Measurements from ENCODE around the gene ZNF764.
"Not testable (repeated sequence)": the region's sequence is repeated elsewhere in the genome, so short reads cannot be mapped to it uniquely, and the experiment has no call there.

ZNF764 gene

DNA sequence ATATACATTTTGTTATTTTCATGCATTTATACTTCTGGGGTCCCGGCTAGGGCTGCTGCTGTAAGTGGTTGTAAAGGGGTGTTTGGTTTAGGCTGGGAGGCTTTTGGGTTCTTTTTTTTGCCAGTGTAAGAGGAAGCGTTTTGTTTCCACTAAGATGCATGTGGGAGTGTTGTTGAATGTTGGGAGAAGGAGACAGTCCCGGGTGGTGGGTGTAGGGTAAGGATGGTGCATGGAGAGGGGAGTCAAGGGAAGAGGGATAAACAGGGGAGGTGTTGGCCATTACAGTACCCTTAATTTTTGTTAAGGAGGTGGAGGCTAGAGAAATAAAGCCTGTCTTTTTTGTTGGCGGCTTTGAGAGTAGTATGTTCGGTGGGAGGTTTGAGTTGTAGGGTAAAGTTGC, 15.1 kb downstream of the ZNF764 start:
- DNase-seq, result no peak

DNA sequence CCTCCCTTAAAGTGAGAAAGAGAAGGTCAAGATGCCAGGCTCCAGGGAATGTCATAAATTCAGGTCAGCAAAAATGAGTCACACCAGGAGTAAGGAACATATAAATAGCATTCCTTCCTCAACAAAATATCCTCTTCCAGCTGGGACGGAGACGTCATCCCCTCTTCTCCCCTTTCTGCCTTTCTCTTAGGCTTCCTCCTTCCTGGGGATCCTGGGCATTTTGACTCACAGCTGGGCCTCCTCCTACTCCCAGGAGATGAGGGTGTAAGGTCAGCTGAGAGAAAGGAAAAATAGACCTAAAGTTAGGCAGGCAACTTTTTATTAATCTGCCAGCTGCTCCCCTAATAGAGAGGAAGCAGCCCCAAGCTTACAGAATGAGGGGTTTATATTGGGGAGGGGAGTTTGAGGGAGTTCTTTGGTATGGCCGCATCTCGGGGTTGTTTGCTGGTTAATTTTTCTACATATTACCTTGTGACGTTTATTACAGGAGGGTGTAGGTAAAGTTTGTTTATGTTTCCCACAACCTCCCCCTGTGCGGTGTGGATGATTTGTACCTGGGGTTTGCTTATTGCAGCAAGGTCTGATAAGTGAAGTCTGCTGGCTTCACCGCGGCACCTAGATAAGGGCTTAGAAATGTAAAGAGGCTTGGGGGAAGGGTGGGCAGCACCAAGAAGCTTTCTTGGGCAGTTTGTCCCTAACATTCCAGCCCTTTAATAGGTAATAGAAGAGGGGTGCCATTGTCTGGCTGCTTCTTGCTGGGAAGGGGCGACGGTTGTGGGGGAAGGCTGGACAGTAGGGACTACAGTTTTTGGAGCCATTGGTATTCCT, 16.5 kb downstream of the ZNF764 start:
- DNase-seq, result no peak

DNA sequence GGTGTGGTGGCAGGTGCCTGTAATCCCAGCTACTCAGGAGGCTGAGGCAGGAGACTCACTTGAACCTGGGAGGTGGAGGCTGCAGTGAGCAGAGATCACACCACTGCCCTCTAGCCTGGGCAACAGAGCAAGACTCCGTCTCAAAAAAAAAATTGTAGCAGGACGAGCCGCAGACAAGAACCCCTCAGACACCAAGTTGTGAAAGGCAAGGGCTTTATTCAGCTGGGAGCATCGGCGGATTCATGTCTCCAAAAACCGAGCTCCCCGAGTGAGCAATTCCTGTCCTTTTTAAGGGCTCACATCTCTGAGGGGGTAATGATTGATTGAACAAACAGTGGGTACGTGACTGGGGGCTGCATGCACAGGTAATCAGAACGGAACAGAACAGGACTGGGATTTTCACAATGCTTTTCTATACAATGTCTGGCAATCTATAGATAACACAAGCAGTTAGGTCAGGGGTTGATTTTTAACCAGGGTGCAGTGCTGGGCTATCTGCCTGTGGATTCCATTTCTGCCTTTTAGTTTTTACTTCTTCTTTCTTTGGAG, 17.2 kb downstream of the ZNF764 start:
- not testable (repeated sequence) for DNase-seq

DNA sequence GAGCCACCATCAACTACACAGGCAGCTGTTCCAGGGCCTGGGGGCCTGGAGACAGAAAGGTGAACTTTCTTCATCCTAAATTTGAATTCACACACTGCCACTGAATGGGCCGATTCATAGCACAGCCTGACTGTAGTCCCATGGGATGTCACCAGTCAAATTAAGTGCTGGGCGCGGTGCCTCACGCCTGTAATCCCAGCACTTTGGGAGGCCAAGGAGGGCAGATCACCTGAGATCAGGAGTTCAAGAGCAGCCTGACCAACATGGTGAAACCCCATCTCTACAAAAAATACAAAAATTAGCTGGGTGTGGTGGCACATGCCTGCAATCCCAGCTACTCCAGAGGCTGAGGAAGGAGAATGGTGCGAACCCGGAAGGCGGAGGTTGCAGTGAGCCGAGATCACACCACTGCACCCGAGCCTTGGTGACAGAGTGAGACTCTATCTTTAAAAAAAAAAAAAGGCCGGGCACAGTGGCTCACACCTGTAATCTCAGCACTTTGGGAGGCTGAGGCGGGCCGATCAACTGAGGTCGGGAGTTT, 18.1 kb downstream of the ZNF764 start:
- DNase-seq, result not testable (repeated sequence)

DNA sequence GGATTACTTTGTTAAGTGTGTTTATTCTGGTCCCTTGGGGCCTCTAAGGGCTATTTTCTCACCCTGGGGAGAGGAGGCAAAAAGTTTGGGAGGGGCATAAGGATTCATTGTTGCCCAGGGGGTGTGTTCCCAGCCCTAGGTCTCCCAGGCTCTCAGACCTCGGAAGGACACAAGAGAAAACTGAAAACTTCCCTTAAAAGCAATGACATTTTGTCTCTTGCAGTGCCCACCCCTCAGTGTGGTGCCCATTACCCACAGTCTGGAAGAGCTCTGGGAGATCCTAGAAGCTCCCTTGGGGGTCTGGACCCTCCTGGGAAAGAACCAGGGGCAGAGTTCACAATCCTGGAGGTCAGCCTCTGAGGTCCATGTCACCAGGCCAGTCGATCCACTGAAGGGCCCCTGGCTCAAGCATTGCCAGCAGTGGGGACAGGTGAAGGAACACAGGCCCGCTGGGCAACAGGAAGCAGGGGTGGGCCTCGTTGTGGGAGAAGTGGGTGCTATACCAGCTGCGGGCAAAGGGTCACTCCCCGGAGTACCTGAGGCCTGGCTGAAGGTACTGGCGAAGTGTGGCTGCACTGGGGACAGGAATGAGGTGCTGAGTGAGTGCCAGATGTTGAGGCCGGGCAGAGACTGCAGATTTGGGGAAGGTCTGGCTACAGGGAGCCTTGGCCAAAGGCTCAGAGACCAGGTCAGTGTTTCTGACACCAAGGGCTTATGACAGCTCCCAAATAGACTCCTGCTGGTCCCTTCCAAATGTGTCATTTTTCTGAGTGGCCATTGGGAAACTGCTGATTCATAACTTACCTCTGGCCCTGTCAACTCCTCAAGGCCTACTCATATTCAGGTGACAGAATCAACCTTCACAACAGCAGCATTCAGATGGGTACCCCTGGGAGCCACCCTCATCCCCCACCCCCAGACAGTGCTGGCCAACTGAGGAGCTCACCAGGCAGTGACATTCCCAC, 18.9 kb downstream of the ZNF764 start:
- no peak for DNase-seq

DNA sequence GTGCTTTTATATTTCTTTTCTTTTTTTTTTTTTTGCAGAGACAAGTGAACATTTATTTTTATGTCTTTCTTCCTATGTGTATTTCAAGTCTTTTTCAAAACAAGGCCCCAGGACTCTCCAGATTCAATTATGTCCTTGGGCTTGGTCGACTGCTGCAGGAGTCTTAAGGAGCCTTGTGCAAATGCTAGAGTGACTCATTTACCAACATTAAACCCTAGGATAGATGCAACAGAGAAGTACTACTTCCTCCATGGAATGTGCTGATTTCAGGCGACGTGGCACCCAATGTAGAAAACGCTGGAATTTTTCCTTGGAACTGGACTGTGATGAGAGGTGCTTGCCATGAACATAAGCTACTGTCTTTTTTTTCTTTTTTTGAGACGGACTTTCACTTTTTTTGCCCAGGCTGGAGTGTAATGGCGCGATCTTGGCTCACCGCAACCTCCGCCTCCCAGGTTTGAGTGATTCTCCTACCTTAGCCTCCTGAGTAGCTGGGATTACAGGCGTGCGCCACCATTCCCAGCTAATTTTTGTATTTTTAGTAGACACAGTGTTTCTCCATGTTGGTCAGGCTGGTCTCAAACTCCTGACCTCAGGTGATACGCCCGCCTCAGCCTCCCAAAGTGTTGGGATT, 21.7 kb downstream of the ZNF764 start:
- DNase-seq, result not testable (repeated sequence)

DNA sequence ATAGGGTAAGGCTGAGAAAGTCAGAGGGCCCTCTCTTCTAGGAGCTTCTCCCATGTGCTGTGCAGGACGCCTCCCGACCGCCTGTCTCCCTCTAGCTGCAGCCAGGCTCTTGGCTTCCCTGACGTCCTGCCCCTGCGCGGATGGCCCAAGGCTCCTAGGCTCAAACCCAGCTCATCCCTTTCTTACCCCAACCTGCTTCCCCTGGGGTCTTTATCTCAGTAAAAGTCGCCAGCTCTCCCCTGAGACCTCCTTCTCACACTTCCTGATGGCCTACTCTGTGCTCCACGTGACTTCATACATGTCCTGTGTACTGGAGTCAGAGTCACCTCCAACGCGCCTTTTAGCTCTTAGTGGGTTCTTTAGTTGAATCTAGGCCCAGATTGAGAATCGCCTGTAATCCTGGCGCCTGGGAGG, 22.4 kb downstream of the ZNF764 start:
- DNase-seq, result peak; percentile 80

DNA sequence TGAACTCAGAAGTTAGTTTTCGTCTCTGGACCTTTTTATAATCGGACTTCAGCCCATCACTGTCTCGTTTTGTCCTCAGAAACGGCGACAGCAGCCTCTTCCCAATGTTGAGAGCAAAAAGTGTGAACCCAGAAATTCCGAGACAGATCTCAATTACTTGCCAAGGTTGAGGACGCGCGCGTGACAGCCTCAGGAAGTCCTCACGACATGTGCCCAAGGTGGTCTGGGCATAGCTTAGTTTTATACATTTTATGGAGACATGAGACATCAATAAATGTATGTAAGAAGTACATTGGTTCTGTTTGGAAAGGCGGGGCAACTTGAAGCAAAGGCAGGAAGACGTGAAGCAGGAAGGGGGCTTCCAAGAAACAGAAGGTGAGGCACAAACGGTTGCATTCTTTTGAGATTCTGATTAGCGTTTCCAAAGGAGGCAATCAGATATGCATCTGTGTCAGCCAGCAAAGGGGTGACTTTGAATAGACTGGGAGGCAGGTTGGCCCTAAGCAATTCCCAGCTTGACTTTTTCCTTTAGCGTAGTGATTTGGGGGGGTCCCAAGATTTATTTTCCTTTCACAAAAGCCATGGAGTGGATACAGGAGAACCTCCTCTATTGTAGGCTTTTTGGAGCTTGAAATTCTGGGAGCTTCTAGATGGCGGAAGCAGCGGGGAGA, 22.9 kb downstream of the ZNF764 start:
- no peak for DNase-seq

DNA sequence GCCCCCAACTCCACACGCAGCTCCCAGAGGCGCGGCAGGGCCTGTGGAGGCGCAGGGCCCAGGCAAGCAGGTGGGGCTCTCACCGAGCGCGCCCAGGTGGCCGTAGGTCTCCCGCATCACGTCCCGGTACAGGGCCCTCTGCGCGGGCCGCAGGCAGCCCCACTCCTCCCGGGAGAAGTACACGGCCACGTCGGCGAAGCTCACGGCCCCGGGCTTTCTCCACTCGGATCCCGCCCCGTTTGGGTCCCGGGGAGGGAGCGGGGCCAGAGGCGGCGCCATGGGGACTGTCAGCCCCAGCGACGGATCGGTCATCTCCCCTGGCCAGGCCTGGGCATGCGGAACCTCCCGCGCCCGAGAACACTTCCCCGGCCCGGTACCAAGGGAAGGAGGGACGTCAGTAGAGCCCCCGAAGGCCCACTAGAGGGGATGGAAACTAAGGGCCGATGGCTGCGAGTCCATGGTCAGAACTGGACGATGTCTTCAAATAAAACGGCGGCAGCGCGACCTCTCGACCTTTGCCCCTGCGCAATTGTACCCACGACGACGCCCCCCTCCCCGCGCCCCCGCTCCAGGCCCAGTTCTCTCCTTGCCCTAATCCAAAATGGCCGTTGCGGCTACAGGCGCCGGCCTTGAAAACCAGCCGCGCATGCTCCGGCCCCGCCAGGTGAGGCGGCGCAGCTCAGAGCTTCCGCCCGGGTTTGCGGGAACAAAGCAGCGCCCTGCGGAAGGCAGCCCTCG, 23.6 kb downstream of the ZNF764 start, which contains the start of gene ZNF747:
TSS of gene ZNF747 (minus strand) at position 491 of the 738 bp plus-strand sequence. CDS start at position 312, 179 bp downstream.
- peak; percentile 89 for DNase-seq

DNA sequence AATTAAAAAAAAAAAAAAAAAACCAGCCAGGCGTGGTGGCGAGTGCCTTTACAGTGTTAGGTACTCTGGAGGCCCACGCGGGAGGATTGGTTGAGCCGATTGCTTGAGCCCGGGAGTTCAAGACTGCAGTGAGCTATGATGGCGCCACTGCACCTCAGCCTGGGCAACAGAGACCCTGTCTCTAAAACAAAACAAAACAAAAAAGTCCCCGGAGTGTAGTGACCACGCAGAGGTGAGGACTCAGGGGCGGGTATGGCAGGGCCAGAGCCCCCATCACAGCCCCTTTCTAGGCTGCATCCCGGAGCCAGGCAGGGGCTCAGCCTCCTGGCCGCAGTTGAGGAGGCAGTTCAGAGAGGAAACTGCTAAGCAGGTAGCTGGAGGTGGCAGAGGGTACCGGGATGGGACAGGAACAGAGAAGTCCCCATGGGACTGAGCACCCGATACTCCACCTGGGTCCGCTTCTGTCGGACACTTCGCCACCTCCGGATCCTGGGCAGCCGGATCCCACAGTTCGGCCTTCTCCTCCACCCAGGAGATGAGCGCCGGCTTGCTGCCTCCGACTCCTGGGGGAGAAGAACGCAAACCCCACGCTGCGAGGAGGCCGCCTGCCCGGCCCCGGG, 24.3 kb downstream of the ZNF764 start:
- DNase-seq, result no peak

DNA sequence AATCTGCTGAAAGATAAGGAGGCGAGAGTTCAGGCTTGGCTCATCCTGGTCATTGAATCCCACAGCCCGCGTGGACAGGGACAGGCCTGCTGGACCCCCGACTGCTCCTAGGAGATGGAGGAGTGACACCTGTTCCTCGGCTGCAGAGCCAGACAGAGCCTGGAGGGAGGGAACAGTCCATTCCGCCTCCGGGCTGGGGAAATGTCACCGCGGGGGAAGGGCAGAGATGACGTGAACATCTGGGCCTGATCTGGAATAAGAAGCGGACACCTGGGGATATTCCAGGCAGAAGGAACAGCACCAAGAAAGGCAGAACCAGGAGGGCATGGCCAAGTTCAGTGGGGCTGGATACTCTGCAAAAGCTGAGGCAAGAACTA, 25.0 kb downstream of the ZNF764 start:
- DNase-seq, result no peak

DNA sequence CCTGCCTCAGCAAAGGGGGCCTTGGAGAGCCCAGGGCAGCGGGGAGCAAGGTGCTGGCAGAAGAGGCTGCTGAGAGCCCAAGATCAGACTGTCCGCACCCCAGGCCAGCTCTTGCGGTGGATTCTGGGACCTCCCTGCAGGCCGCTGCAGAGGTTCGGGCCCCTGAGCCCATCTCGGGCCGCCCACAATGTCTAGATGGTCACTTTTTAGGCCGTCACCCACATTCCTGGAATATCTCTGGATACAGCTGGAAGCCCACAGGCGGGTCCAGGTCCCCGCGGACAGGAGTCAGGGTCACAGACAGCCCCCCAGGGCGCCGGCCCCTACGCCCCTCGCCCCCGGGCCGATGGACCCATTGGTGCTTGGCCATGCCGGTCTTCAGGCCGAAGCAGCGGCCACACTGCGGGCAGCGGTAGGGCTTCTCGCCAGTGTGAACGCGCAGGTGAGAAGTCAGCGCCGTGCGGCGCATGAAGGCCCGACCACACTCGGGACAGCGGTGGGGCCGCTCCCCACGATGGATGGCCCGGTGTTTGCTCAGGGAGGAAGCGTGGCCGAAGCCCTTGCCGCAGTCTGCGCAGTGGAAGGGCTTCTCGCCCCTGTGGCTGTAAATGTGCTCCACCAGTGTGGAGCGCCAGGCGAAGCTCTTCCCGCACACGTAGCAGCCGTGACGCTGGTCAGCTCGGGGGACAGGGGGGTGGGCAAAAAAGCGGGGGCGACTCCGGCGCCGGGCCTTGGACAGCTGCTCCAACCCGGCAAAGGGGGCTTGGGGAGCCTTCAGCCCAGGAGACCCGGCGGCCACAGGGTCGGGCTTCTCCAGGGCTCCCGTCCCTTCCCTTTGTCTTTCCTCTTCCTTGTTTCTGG, 25.7 kb downstream of the ZNF764 start:
- DNase-seq, result no peak

DNA sequence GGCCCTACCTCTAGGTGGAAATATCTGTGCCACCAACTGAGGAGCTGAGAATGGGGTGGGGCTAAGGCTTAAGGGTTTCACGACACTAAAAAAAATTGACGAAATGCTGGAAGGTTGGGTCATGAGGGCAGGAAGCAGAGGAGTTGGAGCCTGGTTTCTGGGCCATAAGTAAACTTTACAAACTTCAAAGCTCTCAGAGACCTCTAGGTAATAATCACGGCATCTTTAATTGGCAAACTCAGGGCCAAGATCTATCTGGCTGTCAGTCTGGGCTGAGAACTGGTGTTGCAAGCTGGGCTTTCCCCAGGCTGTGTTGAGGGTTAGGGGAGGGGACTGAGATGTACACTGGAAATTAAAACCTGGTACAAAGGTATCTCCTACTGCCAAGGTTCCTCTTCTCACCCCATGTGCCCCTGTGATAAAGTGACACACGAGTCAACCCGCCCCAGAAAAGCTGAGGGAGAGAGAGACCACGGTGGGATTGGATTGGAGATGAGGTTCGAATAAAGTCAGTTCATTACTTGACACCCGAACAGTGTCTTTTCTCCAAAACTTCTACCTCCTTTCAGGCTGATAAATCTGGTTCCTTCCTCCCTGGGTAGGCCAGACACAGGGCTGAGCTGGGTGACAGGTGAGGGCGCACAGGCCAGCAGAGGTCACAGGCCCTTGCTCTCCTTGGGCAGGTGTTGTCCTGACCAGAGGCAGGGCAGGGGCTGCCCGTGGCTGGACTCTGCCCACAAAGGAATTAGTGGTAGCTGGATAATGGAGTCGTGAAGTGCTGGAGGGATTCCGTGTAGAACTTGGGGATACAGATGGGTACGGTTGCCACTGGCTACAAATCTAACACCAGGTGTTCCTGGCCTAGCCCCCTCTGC, 27.8 kb downstream of the ZNF764 start:
- no peak for DNase-seq

DNA sequence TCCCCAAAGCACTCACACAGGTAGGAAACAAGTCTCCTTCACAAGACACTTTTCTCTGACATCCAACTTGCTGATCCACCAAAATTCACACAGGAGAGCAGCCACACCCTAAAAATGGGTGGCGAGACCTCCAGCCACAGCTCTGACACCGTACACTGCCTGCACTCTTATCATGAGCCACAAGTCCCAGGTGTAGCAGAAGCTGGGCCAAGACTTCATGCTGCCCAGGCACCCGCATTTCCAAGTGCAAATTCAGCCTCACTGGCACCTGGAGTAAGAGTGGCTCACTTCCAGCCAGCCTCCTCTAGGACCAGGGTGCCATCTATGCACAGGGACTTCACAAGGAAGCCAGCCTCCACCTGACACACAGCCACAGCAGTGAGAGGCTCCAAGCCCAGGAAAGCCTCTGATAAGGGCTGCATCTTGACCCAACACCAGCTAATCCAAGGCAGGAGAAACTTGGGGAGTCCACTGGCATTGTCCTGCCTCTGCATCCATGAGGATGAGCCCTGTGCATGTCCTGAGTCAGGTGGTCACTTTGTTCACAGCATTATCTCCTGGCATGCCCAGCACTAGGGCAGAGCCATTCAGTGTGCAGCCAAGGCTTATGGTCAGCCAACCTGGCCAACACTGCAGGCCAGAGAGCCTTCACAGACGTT, 29.2 kb downstream of the ZNF764 start:
- DNase-seq, result no peak

DNA sequence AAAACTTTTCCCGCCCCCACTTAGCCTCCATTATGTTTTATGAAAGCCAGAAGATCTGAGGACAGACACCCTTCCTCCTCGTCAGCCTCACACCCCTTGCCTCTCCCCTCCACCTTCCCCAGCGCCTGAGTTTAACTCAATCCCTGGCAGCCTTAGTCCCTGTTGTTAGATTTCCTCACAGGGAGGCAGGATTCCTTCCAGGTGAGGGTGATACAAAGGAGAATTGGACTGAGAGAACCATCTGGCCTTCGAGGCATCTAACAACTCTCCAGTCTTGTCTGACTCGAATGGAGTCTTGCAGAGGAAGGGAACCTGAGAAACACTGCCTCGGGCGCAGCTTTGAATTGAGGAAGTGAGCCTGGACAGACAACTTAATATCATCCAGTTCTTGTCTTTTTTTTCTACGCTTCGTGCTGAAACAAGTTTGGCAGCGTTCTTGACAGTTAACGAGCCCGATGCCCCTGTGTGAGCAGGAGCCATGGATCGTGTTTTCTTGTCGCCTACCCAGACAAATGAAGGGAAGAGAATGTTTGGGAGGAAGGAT, 30.5 kb downstream of the ZNF764 start:
- peak; percentile 20 for DNase-seq

DNA sequence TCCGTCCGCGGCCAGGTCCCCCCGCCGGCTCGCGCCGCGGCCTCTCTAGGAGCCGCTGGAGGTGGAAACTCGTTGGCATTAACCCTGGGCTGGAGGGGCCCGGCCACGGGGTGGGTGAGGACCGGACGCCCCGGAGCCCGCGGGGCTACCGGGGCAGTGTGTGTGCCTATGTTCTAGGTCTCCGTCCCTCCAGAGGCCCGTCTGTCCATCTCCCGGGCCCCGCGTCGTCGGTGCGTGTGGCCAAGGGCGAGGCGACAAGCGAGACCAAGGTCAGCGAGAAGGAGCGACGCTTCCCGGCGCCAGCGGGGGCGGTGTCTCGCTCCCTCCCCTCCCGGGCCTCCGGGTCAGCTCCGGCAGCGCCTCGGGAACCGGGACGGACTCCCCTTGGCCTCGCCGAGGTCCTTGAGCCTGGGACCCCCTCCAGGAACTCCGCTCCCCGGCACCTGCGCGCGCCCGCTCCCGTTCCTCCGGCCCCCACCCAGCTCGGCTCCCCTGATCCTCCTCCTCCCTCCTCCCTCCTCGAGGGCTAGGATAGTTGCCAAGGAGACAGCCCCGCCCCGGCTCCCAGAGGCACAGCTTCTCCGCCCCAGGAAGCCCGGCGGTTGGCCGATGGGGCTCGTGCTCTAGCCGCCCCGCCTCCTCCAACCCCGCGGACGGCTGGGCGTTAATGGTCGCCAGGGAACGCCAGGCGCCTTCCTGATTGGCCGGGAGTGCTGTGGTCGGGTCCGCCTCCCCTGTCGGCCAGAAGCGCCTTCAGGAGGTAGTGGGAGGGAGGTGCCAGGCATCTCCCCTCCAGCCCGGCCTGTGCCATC, 31.1 kb downstream of the ZNF764 start:
- peak; percentile 98 for DNase-seq

All from NCI-H1092 treated with DMSO at 0.1 percent for 48 hours (cell line).